22Rv1 (cell line): Measurements from ENCODE around the gene SERGEF.

Experiments used
- ZFX ChIP-seq: fragments of 450-650 bp; IDR thresholded peaks from 2 replicates; pipeline ENCODE4 v1.6.1; 2017; ENCODE audit warnings: antibody characterized with exemption, borderline replicate concordance
- TF ChIP-seq, protein P1 (sequence below): fragments of 450-650 bp; IDR thresholded peaks from 2 replicates; pipeline ENCODE4 v1.5.1; 2017; ENCODE audit warnings: mild to moderate bottlenecking

DNA sequence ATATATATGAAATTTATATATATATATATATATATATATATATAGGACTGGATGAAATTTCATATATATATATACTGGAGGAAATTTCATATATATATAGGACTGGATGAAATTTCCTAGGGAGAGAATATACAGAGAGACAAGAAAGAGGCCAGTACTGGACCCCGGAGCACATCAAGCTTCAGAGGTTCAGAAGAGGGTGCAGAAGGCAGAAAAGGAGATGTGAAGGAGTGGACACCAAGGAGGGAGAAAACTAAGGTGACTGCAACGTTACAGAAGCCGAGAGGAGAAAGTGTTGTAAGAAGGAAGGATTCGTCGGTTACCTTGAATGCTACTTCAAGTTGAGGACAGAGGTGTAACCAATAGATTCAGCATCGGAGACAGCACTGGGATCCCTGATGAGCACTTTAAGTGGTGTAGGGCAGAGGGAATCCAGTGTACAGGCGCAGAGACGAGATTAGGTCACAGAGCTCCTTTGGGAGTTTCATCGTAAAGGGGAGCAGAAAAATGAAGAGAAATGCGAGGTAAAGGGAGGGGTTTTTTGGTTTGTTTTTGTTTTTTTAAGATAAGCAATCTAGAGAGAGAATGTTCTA is 41.8 kb upstream of the SERGEF start:
- TF ChIP-seq, protein P1, sequence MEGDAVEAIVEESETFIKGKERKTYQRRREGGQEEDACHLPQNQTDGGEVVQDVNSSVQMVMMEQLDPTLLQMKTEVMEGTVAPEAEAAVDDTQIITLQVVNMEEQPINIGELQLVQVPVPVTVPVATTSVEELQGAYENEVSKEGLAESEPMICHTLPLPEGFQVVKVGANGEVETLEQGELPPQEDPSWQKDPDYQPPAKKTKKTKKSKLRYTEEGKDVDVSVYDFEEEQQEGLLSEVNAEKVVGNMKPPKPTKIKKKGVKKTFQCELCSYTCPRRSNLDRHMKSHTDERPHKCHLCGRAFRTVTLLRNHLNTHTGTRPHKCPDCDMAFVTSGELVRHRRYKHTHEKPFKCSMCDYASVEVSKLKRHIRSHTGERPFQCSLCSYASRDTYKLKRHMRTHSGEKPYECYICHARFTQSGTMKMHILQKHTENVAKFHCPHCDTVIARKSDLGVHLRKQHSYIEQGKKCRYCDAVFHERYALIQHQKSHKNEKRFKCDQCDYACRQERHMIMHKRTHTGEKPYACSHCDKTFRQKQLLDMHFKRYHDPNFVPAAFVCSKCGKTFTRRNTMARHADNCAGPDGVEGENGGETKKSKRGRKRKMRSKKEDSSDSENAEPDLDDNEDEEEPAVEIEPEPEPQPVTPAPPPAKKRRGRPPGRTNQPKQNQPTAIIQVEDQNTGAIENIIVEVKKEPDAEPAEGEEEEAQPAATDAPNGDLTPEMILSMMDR, result no peak
- no peak for TF ChIP-seq ZFX
